ENCODE data around the gene SHC1.

The SHC1 gene

DNA sequence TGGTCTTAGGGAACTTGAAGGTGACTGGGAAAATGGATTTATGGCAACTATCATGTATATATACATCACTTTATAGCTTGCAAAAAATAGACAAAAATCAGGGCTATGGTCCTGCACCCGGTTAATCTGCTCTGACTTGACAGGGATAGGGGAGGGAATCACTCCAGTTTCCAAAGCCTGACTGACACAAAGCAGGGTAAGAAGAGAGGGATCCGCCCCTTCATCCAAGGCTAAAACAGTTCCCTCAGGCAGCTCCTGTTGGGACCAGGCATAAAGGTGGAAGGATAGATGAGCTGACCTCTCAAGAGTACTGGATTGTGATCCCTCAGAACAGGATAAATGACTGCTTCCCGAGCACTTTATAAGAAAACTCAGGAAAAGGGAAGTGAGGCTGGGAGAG, 16.0 kb downstream of the SHC1 start:
- no peak for DNase-seq

DNA sequence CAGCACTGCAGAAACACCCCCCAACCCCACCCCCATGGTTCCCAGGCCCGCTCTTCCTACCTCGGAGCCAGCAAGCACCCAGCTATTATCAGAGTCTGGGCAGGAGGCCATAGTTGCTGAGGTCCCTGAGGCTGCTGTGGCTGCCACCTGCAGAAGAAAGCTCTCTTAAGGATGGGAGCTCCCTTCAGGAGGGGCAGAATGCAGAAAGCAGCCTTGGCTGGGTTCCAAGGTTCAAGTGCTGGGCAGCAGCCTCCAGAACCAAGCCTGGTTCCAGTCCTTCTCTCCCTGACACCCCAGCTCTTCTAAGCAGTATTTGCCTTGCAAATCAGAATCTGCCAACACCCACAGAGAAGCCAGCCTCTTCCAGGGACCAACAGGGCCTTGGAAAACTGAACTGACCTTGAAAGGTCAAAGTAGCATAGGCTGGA, 16.9 kb downstream of the SHC1 start:
- no peak for DNase-seq

DNA sequence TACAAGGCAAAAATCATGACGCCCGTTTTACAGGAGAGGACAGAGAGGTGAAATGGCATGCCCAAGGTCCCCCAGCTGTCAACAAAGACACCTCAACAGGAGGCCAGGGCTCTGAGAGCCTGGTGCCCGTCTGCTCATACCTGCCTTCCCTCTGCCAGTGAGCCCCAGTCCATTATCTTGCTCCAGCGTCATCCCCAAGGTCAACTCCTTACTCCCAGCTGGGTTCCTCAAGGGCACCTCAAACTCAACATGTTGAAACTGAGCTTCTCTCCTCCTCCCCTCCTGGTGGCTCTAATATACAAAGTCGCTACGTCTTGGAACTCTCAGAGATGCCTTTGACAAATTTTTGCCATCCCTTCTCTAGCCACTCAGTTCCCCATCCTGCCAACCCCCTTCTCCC, 17.9 kb downstream of the SHC1 start:
- no peak for DNase-seq

DNA sequence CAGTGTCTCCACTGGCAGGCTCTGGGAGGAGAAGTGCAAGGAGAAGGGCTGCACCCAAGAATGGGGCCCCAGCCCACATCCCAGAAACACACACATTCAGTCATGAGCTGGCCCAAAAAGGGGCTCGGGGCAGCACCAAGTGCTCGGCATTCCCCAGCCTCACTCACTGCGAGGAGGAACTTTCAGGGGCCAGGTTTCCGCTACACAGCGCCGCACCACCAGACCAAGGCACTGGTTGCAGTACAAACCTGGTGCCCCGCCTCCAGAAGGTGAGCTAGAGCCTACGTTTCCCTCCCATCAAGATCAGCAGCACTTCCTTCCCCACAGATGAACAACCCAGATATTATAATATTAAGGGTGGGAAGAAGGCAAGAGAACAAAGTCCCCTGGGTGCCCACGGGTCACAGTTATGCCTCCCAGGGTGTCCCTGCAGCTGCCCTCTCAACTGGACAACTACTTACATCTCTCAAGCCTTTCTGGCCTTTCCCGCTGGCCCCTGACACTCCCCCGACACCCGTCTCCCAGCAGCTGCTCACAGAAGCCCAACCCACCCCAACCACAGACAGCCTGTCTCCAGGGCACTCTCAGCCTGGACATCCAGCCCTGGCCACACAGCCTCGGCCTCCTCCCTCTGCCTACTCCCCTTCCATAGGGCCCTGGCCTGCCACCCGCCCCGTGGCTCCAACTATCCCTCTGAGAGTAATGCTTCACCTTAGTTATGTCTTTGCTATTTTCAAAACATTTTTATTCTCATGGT, 18.5 kb downstream of the SHC1 start:
- no peak for DNase-seq

DNA sequence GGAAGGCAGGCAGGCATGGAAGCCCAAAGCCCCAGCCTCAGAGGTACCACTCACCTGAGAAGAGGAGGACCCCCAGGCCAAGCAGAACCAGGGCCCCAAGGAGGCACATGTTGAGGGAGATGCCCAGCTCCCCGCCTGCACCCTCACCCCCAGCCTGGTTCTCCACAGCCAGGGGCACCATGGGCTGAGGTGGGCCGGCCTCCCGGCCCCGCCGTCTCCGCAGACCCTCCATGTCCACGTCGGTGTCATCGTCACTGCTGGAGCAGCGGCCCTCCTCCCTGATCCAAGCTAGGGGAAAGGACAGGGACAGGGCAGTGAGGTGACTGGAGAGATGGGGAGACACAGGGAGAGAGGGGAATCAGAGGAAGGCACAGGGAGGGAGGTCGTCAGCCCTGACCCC, 22.5 kb downstream of the SHC1 start:
- DNase-seq, result no peak

DNA sequence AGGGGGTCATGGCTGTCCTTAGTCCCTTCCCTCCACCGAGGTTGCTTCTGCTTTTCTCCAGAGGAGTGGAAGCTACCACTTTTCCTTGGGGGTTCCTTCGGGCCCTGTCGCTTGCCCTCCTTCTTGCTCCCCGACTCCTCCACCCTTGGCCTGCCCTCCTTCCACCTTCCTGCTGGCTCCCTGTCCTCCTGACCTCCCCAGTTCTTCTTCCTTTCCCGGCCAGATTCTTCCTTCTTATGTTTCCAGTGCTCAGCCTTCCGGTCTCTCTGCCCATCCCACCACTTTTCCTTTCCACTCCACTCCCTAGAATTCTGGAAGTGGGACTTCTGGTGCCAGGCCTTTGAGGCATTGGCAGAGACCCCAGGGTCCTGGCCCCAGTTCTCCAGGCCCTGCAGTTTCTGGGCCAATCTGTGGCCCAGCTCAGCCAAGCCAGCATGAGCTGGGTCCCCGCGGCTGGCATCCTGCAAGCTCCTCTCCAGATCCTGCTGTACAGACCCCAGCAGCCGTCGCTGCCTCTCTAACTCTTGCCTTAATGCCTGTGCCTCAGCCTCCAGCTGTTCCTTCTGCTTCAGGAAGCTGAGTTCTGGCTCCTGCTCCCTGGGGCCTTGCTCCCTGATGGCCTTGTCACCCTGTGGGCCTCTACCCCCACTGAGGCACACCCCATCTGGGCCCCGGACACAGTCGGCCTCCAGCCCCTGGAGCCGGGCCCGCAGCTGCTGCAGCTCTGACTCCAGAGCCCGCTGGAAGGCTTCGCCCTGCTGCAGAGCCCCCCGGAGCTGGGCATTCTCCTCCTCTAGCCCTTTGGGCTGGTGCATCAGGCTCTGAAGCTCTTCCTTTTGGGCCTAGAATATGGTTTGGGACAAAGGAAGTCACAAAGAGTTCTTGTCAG, 24.3 kb downstream of the SHC1 start:
- no peak for DNase-seq

DNA sequence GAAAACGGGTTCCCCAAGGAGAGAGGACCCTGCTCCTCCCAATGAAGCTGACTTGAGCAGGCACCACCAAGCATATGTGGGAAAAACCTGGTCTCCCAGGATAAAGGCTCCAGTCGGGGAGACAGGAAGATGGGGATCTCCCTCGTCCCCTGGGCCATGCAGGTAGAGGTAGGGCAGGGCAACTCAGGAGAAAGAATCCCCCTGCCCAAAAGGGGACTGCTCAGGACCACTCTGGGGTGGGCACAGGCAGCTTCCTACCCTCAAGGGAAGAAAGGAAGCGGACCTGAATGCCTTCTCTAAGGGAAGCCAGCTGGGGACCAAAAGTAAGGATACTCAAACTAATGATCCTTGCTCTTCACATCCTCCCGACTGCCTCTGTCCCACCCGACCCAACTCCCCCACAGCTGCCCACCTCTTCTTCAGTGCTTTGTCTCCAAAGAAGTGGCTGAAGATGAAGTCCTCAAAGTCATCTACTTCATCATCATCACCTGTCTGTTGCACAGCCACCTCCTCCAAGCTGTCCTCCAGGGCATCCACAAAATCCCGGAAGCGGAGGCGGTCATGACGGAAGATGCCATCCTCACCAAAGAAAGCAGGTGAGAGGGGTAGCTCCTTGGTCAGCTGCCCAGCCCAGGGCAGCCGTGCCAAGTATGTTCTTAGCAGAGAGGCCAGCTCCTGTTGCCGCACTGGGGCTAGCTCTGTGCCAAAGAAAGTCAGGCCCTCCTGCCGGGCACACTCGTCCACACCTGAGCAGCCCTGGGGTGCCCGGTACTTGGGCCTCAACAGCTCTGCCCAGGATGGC, 25.2 kb downstream of the SHC1 start:
- DNase-seq, result no peak

DNA sequence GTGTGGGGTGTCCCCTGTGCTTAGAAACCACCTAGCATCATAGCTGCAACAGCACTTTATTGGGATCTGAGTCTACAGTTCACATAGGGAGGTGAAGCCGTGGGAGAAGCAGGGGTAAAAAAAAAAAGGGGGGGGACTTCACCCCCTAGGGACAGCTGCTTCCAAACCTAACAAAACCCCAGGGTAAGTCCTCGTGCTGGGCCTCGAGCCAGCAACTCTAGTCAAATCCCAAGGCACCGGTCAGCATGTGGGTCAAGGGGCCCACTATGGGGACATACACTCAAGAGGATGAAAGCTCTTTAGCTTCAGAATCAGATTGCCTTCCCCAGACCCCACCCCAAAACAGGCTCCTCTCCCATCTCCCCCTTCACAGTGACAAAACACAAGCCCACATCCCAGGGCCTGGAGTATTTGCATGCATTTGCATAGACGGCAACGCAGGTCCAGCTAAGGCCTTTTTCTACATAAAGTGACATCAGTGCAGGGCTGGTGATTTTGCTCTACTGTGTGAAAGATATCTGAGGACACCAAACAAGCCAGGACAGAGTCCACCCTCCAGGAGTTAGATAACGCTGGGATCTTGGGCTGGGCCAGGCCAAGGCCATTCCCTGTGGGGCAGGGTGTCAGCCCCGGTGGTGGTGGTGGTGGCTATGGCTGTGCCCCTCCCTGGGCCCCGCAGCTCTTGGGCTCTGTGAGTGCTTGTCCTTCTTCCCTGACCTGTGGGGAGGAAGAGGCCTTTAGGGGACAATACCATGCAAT, 26.0 kb downstream of the SHC1 start:
- no peak for DNase-seq

DNA sequence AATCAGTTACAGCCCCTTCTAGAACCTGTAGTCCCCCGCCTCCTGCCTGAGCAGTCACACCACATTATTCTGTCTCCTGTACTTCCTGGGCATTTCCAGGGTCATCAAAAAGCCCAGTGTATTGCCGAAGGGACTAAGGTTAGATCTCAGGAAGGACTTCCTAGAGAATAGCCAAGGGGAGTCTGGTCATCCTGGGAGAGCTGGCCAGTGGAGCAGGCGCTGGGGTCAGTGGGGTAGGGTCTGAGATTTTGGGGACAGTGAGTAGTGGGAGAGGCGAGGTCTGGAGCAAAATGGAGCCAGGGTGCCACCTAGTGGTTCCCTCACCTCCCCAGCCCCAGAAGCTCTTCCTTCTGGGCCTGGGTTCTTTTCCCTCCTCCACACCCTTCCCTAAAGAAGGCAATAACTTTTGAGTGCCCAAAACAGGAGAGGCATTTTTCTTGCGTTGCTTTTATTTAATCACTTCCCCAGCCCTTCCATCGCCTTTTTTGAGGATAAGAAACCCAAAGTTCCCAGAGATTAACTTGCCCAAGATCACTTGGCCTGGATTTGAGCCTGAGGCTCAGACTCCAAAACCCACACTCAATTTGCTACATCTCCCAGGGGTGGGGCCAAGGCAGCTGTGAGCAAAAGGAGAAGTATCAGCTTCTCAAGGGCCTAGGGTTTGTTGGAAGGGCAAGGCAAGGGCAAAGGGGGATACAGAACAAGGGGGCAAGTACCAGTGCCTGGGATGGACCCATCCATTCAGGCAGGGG, 26.7 kb downstream of the SHC1 start:
- no peak for DNase-seq

DNA sequence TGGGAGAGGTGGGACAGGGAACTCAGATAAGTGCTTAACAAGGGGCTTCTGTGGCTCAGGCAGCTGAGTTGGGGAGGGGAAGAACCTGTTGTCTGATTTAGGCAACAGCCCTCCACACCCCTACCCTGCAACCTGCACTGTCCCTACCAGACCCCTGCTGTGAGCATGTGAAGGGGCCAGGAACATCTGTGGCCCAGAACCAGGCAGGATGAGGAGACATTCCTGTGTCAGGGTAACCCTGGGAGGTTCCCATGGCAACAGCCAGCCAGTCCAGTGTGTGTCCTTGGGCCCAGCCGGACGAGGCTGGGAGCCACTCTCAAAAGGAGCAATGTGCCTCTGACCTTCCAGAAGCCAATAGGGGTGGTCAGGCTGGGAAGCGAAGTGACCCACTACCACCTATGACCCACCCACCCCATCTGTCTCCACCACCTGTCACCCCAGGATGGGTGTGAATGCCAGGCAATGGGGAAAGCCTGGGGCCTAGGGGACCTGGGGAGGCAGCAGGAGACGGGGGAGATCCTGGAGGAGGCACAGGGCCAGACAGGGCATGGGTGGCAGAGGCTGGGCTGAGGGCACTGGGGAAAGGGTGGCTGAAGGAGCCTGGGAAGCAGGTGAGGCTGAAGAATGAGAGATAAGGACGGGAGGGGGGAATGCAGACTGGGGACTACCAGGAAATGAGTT, 29.1 kb downstream of the SHC1 start:
- no peak for DNase-seq

DNA sequence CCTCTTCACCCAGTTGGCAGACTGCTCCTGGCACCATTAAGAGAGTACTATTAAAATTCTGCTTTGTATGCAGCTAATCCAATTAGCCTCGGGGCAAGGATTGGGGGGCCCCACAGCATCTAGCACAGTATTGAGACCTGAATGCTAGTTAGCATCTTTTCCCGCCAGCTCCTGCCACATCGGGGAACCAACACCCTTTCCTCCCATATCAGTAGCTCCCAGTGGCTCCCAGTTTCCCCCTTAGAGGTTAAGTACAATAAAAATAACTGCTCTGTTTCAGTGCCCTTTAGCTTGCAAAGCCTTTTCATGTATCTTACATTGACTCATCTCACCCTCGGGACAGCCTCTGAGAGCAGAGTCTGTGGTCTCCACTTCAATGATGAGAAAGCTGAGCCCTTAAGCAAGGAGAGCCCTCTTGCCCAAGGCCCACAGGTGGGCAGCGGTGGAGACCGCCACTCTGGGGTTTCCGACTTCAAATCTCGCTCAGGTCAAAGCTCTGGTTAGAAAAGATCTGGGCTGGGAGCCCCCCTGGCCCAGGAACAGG, 29.8 kb downstream of the SHC1 start:
- DNase-seq, result no peak

DNA sequence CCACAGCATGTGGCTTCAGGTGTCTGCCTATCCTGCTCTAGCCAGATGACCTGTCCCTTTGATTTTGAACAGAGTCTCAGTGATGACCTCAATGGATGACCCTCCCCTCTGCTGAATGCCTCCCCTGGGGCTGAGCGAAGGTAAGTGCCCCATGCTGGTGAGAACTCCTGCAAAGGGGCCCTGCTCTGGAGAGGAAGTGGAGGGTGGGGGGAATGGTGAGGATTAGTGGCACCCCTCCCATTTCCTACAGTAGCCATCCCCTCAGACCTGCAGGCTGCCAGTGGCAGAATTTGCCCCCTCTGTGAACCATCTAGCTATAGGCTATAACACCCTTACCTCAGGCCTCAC, 30.4 kb downstream of the SHC1 start:
- DNase-seq, result no peak

DNA sequence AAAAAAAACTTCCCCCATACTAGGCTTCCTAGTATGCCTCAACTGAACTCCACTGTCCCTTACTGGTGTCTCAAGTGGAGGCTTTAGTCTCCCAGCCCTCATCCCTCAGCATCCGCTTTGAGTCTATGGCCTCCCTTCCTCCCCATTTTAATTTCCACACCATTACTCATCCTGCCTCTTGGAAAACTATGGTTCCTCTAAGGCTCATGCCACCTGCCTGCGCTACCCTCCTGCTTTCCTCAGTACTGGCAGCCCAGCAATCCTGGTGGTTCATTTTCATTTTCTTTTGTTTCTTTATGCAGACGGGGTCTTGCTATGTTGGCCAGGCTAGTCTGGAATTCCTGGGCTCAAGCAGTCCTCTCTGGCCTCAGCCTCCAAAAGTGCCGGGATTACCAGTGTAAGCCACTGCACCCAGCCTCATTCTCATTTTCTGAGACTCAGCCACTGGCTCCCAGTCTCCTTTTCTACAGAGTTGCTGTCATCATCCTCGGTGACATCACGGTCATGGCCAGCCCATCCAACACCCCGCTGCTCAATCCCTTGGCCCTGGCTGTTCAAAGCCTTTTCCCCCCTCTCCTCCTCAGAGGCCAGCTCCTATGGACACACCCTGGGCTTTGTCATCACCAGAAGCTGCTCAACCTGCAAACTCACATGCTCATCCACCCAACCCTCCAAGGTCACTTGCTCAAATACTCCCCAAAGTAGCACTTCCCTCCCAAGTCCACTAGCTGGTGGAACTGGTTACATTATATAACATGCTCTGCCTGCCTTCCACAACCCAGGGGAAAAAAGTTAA, 31.7 kb downstream of the SHC1 start:
- DNase-seq, result no peak

DNA sequence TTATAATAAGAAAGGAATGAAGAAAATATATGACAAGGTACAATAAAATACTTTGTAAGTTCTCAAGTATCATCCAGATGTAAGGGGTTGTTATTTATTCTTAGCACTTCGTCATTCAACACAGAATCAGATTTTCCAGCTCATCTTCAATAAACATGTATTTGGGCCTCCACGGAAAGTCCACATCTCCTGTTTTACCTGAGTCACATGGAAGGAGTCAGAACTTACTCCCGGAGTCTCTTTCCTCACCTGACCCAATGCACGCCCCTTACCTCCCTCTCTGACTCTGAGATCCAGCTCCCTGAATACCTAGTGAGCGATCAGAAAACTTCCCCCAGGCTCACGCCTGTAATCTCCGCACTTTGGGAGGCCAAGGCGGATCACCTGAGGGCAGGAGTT, 32.6 kb downstream of the SHC1 start:
- DNase-seq, result no peak

DNA sequence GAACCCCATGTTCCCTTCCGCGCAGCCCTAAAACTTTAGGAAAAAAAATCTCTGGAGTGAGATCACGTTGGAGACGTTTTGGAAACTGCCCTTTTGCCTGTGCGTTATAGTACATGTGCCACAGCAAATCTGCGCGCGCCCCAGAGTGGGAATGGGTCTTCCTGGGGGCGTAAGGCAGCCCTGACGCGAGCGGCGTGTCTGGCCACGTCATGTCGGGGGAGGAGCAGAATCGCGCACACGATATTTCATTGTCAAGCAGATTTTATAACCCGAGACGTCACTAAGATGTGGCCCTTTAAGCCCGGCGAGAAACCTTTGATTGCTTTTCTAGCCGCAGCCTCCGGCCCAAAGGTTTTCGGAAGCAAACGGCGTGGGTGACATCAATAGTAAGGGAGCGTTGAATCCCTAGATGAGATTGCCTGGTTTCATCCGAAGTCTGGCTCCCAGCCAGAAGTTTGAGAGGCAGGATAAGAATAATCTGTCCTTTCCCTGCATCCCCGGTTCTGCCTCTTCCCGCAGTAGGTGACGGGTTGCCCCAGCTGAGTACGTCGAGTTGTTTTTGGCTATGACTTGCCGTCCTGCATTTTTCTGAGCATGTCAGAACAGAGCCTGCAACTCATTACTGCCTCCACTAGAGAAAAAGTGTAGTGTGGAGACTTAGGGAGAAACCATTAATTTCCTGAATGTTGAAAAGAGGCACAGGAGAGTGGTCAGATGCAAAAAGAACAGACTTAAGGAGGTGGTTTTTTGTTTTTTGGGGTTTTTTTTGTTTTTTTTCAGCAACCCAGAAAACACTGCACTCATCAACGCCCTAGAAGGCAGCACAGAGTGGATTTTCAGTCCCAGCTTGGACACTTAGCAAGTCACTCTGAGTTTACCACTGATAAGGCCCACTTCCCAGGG, 33.2 kb downstream of the SHC1 start:
- peak; percentile 86 for DNase-seq

DNA sequence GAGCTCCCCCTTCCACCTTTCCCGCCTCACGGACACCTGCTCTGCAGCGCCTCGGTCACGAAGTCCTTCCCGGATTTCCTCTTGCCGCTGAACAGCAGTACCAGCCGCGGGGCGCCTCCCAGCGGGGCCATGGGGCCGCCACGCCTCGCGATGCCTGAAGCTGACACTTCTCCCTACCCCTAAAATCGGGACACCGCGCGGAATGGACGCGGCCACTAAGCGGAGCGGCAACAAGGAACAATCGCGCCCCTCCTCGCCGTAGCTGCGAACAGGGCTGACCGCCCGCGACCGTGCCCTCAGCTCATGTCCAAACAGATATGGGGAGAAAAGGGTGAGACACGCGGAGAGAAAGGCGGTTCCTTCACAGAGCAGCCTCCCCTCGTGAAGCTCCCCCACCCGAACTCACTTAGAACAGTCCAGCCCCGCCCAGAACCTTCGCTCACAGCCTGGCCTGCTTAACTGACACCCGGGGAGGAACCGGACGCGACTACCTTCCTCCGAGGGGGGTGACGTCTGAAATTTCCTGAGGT, 33.9 kb downstream of the SHC1 start, which contains the start of gene PMVK:
PMVK (minus strand) TSS at position 165 of the 530 bp plus-strand sequence; CDS start at position 131, 34 bp downstream.
- DNase-seq, result peak; percentile 93

DNA sequence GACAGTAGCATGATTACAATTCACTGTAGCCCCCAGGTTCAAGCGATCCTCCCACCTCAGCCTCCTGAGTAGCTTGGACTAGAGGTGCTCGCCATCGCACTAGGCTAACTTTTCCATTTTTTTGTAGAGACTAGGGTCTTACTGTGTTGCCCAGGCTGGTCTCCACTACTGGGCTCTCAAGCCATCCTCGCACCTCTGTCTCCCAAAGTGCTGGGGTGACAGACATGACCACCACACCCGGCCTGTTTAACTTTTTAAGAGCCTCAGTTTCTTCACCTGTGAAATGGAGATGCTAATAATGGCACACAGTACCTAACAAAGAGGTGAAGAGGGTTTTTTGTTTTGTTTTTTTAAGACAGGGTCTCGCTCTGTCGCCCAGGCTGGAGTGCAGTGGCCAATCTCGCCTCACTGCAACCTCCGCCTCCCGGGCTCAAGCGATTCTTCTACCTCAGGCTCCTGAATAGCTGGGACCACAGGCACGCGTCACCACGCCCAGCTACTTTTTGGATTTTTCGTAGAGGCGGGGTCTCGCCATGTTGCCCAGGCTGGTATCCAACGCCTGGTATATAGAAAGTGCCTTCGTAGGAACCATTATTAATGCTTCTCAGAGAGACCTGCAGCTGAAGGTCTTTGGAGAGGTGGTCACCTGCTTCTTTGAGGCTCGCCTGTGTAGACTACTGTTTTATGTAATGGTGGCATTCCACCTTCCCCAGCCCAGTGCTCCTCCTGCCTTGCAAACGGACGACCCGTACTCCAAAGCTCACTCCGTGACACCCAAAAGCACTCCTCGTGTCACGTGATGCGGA, 34.6 kb downstream of the SHC1 start:
- DNase-seq, result no peak

All from DMS79 (cell line).